WTC11 (cell line): ENCODE results near the gene RIMBP2. TPM values are rescaled to one million over a fixed set of nuclear protein-coding genes. Genes with fewer than 3 reads are reported as not detected.

Experiments
- ATAC-seq: fragments of 200-7000 bp; cut with Tn5 transposase; 2 replicates; pipeline ENCODE4 v1.10.0; 2021; ENCODE audit warnings: mild to moderate bottlenecking, moderate library complexity
- CTCF ChIA-PET: fragments of 300-600 bp; sonication (Branson Sonifier 250); formaldehyde crosslinking; loops from one replicate; lab custom pipeline; 2021; ENCODE audit warnings: antibody characterized with exemption; lab: Charles Lee
- POLR2A ChIA-PET: fragments of 350-600 bp; sonication (Branson Sonifier 250); formaldehyde crosslinking; loops from one replicate; lab custom pipeline; 2021; ENCODE audit warnings: antibody characterized with exemption; lab: Charles Lee
- DNase-seq: peaks from one replicate; pipeline ENCODE4 v3.0.0; 2021; ENCODE audit warnings: low spot score
- H3K27ac Mint-ChIP-seq: 2 replicates; pipeline ENCODE4 v1.8.0; 2021; ENCODE audit warnings: mixed read lengths
- H3K27me3 Mint-ChIP-seq: 2 replicates; pipeline ENCODE4 v1.8.0; 2021; ENCODE audit warnings: low read depth, mild to moderate bottlenecking, moderate library complexity, mixed read lengths
- H3K36me3 Mint-ChIP-seq: 2 replicates; pipeline ENCODE4 v1.8.0; 2021; ENCODE audit warnings: mixed read lengths
- H3K4me1 Mint-ChIP-seq: 2 replicates; pipeline ENCODE4 v1.8.0; 2022; ENCODE audit warnings: mixed read lengths
- H3K4me3 Mint-ChIP-seq: 2 replicates; pipeline ENCODE4 v1.8.0; 2021; ENCODE audit warnings: mild to moderate bottlenecking, moderate library complexity, mixed read lengths
- H3K9me3 Mint-ChIP-seq: 2 replicates; pipeline ENCODE4 v1.8.0; 2021; ENCODE audit warnings: mixed read lengths
- CDX4 ChIP-seq: fragments of 250-450 bp; sonication (Bioruptor Pico); IDR thresholded peaks from 2 replicates; pipeline ENCODE4 v1.9.0; 2021; ENCODE audit warnings: moderate library complexity, mild to moderate bottlenecking, inconsistent platforms, borderline replicate concordance
- CREB1 ChIP-seq: sonication (generic); formaldehyde crosslinking; IDR thresholded peaks from 2 replicates; pipeline ENCODE4 v1.8.0; 2023; ENCODE audit warnings: mild to moderate bottlenecking, missing genetic modification reagents
- E2F4 ChIP-seq: sonication (generic); formaldehyde crosslinking; IDR thresholded peaks from 2 replicates; pipeline ENCODE4 v1.8.1; 2022; ENCODE audit warnings: low read depth, mild to moderate bottlenecking, moderate library complexity, missing genetic modification reagents, borderline replicate concordance
- ELF4 ChIP-seq: sonication (generic); formaldehyde crosslinking; IDR thresholded peaks from 2 replicates; pipeline ENCODE4 v1.8.1; 2022; ENCODE audit warnings: low read depth, mild to moderate bottlenecking, moderate library complexity, missing genetic modification reagents
- ESRRA ChIP-seq: sonication (generic); formaldehyde crosslinking; IDR thresholded peaks from 2 replicates; pipeline ENCODE4 v1.8.1; 2022; ENCODE audit warnings: mild to moderate bottlenecking, missing genetic modification reagents, borderline replicate concordance
- GRHL2 ChIP-seq: fragments of 250-450 bp; sonication (Bioruptor Pico); IDR thresholded peaks from 2 replicates; pipeline ENCODE4 v1.8.0; 2022; ENCODE audit warnings: mild to moderate bottlenecking, moderate library complexity; ENCODE audit not compliant: insufficient replicate concordance, severe bottlenecking
- IRF1 ChIP-seq: sonication (generic); formaldehyde crosslinking; IDR thresholded peaks from 2 replicates; pipeline ENCODE4 v1.8.0; 2023; ENCODE audit warnings: missing genetic modification reagents
- NFATC4 ChIP-seq: fragments of 250-450 bp; sonication (Bioruptor Pico); IDR thresholded peaks from 2 replicates; pipeline ENCODE4 v1.9.0; 2021; ENCODE audit warnings: mild to moderate bottlenecking
- NR3C1 ChIP-seq: sonication (generic); formaldehyde crosslinking; conservative IDR thresholded peaks from 2 replicates; pipeline ENCODE4 v1.8.1; 2023; ENCODE audit warnings: low read depth, mild to moderate bottlenecking, missing genetic modification reagents
- SMAD3 ChIP-seq: sonication (generic); formaldehyde crosslinking; IDR thresholded peaks from 2 replicates; pipeline ENCODE4 v1.8.0; 2022; ENCODE audit warnings: missing genetic modification reagents, mild to moderate bottlenecking, borderline replicate concordance
- SOX15 ChIP-seq: fragments of 250-450 bp; sonication (Bioruptor Pico); IDR thresholded peaks from 2 replicates; pipeline ENCODE4 v1.9.0; 2021; ENCODE audit warnings: mild to moderate bottlenecking
- SP1 ChIP-seq: sonication (generic); formaldehyde crosslinking; conservative IDR thresholded peaks from 2 replicates; pipeline ENCODE4 v1.8.1; 2022; ENCODE audit warnings: missing genetic modification reagents
- ZNF281 ChIP-seq: sonication (generic); formaldehyde crosslinking; IDR thresholded peaks from 2 replicates; pipeline ENCODE4 v1.8.0; 2023; ENCODE audit warnings: mild to moderate bottlenecking, missing genetic modification reagents
- ZNF671 ChIP-seq: fragments of 250-450 bp; sonication (Bioruptor Pico); IDR thresholded peaks from 2 replicates; pipeline ENCODE4 v1.8.0; 2021; ENCODE audit warnings: mild to moderate bottlenecking
- total RNA-seq: library from RNA; stranded (reverse); gene quantifications from 3 replicates; pipeline ENCODE4 v1.2.3, GENCODE V29; 2021

Gene RIMBP2
- total RNA-seq, 1 experiment from 2014 or later = 2.6 TPM

- Mint-ChIP-seq H3K27ac (no peak overlapping the region), H3K27me3 (no peaks in the 10 kb centered on the region), H3K9me3 (no peaks in the 10 kb centered on the region), H3K4me3 (no peak overlapping the region), H3K36me3 (no peaks in the 10 kb centered on the region), H3K4me1 (peaks cover 18% of the 10 kb centered on the region)
- ChIA-PET POLR2A (no interaction called here), CTCF (no interaction called here)
- no peak for ATAC-seq
- TF ChIP-seq E2F4 (no peak), ELF4 (CRISPR knock-in tag) (no peak), GRHL2 (CRISPR knock-in tag) (no peak), NR3C1 (CRISPR knock-in tag) (no peak), ESRRA (CRISPR knock-in tag) (no peak), CDX4 (CRISPR knock-in tag) (no peak), IRF1 (CRISPR knock-in tag) (no peak), CREB1 (CRISPR knock-in tag) (no peak)
- DNase-seq = no peak
These were observed 237.3 kb downstream of the RIMBP2 start for GRCh38 chr12:130478786-130479185.

- Mint-ChIP-seq H3K4me3 (no peak overlapping the region), H3K27me3 (no peaks in the 10 kb centered on the region), H3K9me3 (no peaks in the 10 kb centered on the region)
- POLR2A ChIA-PET = no interaction called here
- no peak for ATAC-seq
- no peak for TF ChIP-seq ZNF281 (CRISPR knock-in tag)
- TF ChIP-seq SOX15 (CRISPR knock-in tag) = no peak
- TF ChIP-seq, all 79 proteins: peak for 0
- CTCF ChIA-PET = no interaction called here
- H3K36me3 Mint-ChIP-seq = no peaks in the 10 kb centered on the region
- no peak overlapping the region for H3K27ac Mint-ChIP-seq
- no peak for DNase-seq
- H3K4me1 Mint-ChIP-seq = peaks cover 18% of the 10 kb centered on the region
These were observed 238.4 kb downstream of the RIMBP2 start for GRCh38 chr12:130477701-130478100.

GRCh38 chr12:130477266-130477665 lies 238.8 kb downstream of the RIMBP2 start:
- ChIA-PET CTCF (no interaction called here), POLR2A (no interaction called here)
- H3K4me3 Mint-ChIP-seq = no peak overlapping the region
- TF ChIP-seq SMAD3 (CRISPR knock-in tag) = no peak
- no peak for TF ChIP-seq IRF1 (CRISPR knock-in tag)
- TF ChIP-seq SP1 (CRISPR knock-in tag) = no peak
- no peak for TF ChIP-seq NFATC4 (CRISPR knock-in tag)
- no peak for TF ChIP-seq NR3C1 (CRISPR knock-in tag)
- no peak for TF ChIP-seq ZNF671
- no peaks in the 10 kb centered on the region for H3K9me3 Mint-ChIP-seq
- ATAC-seq (no peak), DNase-seq (no peak)
- no peaks in the 10 kb centered on the region for H3K27me3 Mint-ChIP-seq
- H3K27ac Mint-ChIP-seq = no peak overlapping the region
- H3K36me3 Mint-ChIP-seq = no peaks in the 10 kb centered on the region
- peaks cover 15% of the 10 kb centered on the region for H3K4me1 Mint-ChIP-seq
